ENCODE results near the gene PALLD.
"Not testable (repeated sequence)": the region's sequence is repeated elsewhere in the genome, so short reads cannot be mapped to it uniquely, and the experiment has no call there.

PALLD gene

DNA sequence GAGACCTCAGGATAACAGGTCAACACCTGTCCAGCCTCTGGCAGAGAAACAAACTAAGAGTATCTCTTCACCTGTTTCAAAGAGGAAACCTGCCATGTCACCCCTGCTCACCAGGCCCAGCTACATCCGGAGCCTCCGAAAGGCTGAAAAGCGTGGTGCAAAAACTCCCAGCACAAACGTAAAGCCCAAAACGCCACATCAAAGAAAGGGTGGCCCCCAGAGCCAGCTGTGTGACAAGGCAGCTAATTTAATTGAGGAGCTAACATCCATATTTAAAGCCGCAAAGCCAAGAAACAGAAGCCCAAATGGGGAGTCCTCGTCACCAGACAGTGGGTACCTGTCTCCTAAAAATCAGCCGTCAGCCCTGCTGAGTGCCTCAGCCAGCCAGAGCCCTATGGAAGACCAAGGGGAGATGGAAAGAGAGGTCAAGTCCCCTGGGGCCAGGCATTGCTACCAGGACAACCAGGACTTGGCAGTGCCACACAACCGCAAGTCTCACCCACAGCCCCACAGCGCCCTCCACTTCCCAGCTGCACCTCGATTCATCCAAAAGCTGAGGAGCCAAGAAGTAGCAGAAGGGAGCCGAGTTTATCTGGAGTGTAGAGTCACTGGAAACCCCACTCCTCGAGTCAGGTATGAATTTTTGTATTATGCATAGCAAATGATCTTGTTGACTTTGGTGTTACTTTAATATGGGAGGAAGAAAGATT lies 15.1 kb downstream of the PALLD start:
- no peak overlapping the region for H2BK15ac ChIP-seq (ENCODE audit: low read length)

DNA sequence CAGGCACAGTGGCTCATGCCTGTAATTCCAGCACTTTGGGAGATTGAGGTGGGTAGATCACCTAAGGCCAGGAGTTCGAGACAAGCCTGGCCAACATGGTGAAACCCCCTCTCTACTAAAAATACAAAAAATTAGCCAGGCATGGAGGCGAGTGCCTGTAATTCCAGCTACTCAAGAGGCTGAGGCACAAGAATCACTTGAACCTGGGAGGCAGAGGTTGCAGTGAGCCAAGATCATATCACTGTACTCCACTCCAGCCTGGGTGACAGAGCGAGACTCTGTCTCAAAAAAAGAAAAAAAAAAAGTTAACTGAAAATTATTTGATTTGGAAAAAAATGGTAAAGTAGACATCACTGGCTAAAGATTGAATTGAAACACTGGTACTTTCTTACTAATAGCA lies 17.0 kb downstream of the PALLD start:
- H3K14ac ChIP-seq (ENCODE audit: low read length); H2BK15ac ChIP-seq (ENCODE audit: low read length); H3K36me3 ChIP-seq (replicated peaks in 1 of 2; ENCODE audit: control insufficient read depth in 2 of 2, insufficient read depth in 2 of 2, low read length in 2 of 2); H3K4me1 ChIP-seq (ENCODE audit: control insufficient read depth in 2 of 2, insufficient read depth in 1 of 2, low read depth in 1 of 2, low read length in 2 of 2); H2AK5ac ChIP-seq (ENCODE audit: low read depth, low read length); DNase-seq (ENCODE audit: low spot score); H2BK12ac ChIP-seq (ENCODE audit: low read length); H3K18ac ChIP-seq (ENCODE audit: low read length); H3K23ac ChIP-seq (ENCODE audit: low read depth, low read length, poor library complexity); H3K27ac ChIP-seq (replicated peaks; ENCODE audit: low read length); H3K4me2 ChIP-seq (ENCODE audit: insufficient read depth, low read length, poor library complexity, severe bottlenecking); H4K8ac ChIP-seq (ENCODE audit: low read depth, low read length); H3K27me3 ChIP-seq (ENCODE audit: control insufficient read depth in 3 of 3, insufficient read depth in 3 of 3, low read depth in 1 of 3, low read length in 3 of 3); H3K79me1 ChIP-seq (ENCODE audit: low read depth, low read length); H2BK120ac ChIP-seq (ENCODE audit: low read depth, low read length); H4K91ac ChIP-seq (ENCODE audit: low read depth, low read length, poor library complexity); H2AFZ ChIP-seq (ENCODE audit: low read length); H2BK5ac ChIP-seq (ENCODE audit: low read length); H3K9me3 ChIP-seq (replicated peaks in 1 of 2; ENCODE audit: control insufficient read depth in 2 of 2, insufficient read depth in 1 of 2, low read depth in 1 of 2, low read length in 2 of 2); H3K4me3 ChIP-seq (ENCODE audit: low read length in 2 of 2); H3K4ac ChIP-seq (ENCODE audit: low read length); H3K9ac ChIP-seq (ENCODE audit: low read depth, low read length, poor library complexity): not testable (repeated sequence)
- no CpG with 5 or more reads among the region's 3 CpGs for WGBS, 2 donors (ENCODE audit: extremely low coverage in 2 of 2, insufficient read length in 2 of 2, insufficient replicate concordance in 1 of 2)

More for the DNA sequence above, 15.1 kb downstream of the PALLD start:
- H3K23ac ChIP-seq (ENCODE audit: low read depth, low read length, poor library complexity): no peak overlapping the region
- H2BK5ac ChIP-seq (ENCODE audit: low read length): peak overlapping the region; percentile 14
- H2AK5ac ChIP-seq (ENCODE audit: low read depth, low read length): no peak overlapping the region
- no peak overlapping the region for H3K18ac ChIP-seq (ENCODE audit: low read length)
- no peak overlapping the region for H2BK120ac ChIP-seq (ENCODE audit: low read depth, low read length)
- no peak overlapping the region for H4K91ac ChIP-seq (ENCODE audit: low read depth, low read length, poor library complexity)
- no peaks in the 10 kb centered on the region for H3K4me1 ChIP-seq (ENCODE audit: control insufficient read depth in 2 of 2, insufficient read depth in 1 of 2, low read depth in 1 of 2, low read length in 2 of 2)
- H3K27ac ChIP-seq (replicated peaks; ENCODE audit: low read length): no peak overlapping the region
- no peaks in the 10 kb centered on the region for H3K36me3 ChIP-seq (replicated peaks in 1 of 2; ENCODE audit: control insufficient read depth in 2 of 2, insufficient read depth in 2 of 2, low read length in 2 of 2)
- H3K4ac ChIP-seq (ENCODE audit: low read length): no peak overlapping the region
- H3K9me3 ChIP-seq (replicated peaks in 1 of 2; ENCODE audit: control insufficient read depth in 2 of 2, insufficient read depth in 1 of 2, low read depth in 1 of 2, low read length in 2 of 2): no peaks in the 10 kb centered on the region
- no peak overlapping the region for H4K8ac ChIP-seq (ENCODE audit: low read depth, low read length)
- H3K9ac ChIP-seq (ENCODE audit: low read depth, low read length, poor library complexity): no peak overlapping the region
- WGBS, 2 donors (ENCODE audit: extremely low coverage in 2 of 2, insufficient read length in 2 of 2, insufficient replicate concordance in 1 of 2): no CpG with 5 or more reads among the region's 13 CpGs
- no peak overlapping the region for H3K4me2 ChIP-seq (ENCODE audit: insufficient read depth, low read length, poor library complexity, severe bottlenecking)
- H2BK12ac ChIP-seq (ENCODE audit: low read length): no peak overlapping the region
- no peak for DNase-seq (ENCODE audit: low spot score)
- H2AFZ ChIP-seq (ENCODE audit: low read length): no peak overlapping the region
- H3K4me3 ChIP-seq (ENCODE audit: low read length in 2 of 2): no peak overlapping the region
- H3K27me3 ChIP-seq (ENCODE audit: control insufficient read depth in 3 of 3, insufficient read depth in 3 of 3, low read depth in 1 of 3, low read length in 3 of 3): peaks cover 0 to 1% (median 0%) of the 10 kb centered on the region in 3 experiments
- no peaks in the 10 kb centered on the region for H3K79me1 ChIP-seq (ENCODE audit: low read depth, low read length)
- no peak overlapping the region for H3K14ac ChIP-seq (ENCODE audit: low read length)

DNA sequence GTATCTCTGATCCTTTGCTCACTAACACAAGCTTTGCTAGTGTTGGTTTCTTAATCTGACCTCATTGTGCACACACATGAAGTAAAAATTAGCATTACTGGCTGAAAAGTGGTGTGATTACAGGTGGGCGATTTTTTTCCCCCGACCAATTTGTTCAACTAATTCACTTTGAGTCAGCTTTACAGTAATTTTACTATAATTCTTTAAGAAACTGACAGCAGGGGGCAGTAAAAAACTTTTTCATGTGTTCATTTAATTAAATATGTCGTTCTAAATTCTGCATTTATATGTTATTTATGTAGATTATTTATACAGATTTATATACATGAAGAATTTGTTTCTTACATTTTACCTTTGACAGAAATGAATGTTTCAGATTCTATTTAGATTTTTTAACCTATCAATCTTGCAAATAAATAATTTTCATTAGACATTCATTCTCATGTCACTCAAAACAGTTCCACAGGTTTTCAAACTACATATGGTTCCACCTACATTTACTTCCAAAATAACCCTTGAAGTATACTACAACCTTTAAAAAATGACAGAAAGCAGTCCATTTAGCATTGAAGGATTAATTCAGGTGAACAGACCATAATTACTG lies 17.5 kb downstream of the PALLD start:
- no peaks in the 10 kb centered on the region for H3K79me1 ChIP-seq (ENCODE audit: low read depth, low read length)
- H2BK5ac ChIP-seq (ENCODE audit: low read length): no peak overlapping the region
- no peaks in the 10 kb centered on the region for H3K36me3 ChIP-seq (replicated peaks in 1 of 2; ENCODE audit: control insufficient read depth in 2 of 2, insufficient read depth in 2 of 2, low read length in 2 of 2)
- H3K4me3 ChIP-seq (ENCODE audit: low read length in 2 of 2): no peak overlapping the region
- H3K18ac ChIP-seq (ENCODE audit: low read length): no peak overlapping the region
- H3K27ac ChIP-seq (replicated peaks; ENCODE audit: low read length): no peak overlapping the region
- no peak overlapping the region for H2BK12ac ChIP-seq (ENCODE audit: low read length)
- no peak overlapping the region for H2AK5ac ChIP-seq (ENCODE audit: low read depth, low read length)
- no peak for DNase-seq (ENCODE audit: low spot score)
- H4K8ac ChIP-seq (ENCODE audit: low read depth, low read length): no peak overlapping the region
- H3K4ac ChIP-seq (ENCODE audit: low read length): no peak overlapping the region
- H3K27me3 ChIP-seq (ENCODE audit: control insufficient read depth in 3 of 3, insufficient read depth in 3 of 3, low read depth in 1 of 3, low read length in 3 of 3): peaks cover 0 to 1% (median 0%) of the 10 kb centered on the region in 3 experiments
- H3K4me2 ChIP-seq (ENCODE audit: insufficient read depth, low read length, poor library complexity, severe bottlenecking): no peak overlapping the region
- H3K14ac ChIP-seq (ENCODE audit: low read length): no peak overlapping the region
- H2BK120ac ChIP-seq (ENCODE audit: low read depth, low read length): no peak overlapping the region
- H2BK15ac ChIP-seq (ENCODE audit: low read length): no peak overlapping the region
- no peak overlapping the region for H3K9ac ChIP-seq (ENCODE audit: low read depth, low read length, poor library complexity)
- H3K23ac ChIP-seq (ENCODE audit: low read depth, low read length, poor library complexity): no peak overlapping the region
- no peaks in the 10 kb centered on the region for H3K9me3 ChIP-seq (replicated peaks in 1 of 2; ENCODE audit: control insufficient read depth in 2 of 2, insufficient read depth in 1 of 2, low read depth in 1 of 2, low read length in 2 of 2)
- no peak overlapping the region for H4K91ac ChIP-seq (ENCODE audit: low read depth, low read length, poor library complexity)
- no peak overlapping the region for H2AFZ ChIP-seq (ENCODE audit: low read length)
- no peaks in the 10 kb centered on the region for H3K4me1 ChIP-seq (ENCODE audit: control insufficient read depth in 2 of 2, insufficient read depth in 1 of 2, low read depth in 1 of 2, low read length in 2 of 2)
- no CpG with 5 or more reads among the region's 3 CpGs for WGBS, 2 donors (ENCODE audit: extremely low coverage in 2 of 2, insufficient read length in 2 of 2, insufficient replicate concordance in 1 of 2)

DNA sequence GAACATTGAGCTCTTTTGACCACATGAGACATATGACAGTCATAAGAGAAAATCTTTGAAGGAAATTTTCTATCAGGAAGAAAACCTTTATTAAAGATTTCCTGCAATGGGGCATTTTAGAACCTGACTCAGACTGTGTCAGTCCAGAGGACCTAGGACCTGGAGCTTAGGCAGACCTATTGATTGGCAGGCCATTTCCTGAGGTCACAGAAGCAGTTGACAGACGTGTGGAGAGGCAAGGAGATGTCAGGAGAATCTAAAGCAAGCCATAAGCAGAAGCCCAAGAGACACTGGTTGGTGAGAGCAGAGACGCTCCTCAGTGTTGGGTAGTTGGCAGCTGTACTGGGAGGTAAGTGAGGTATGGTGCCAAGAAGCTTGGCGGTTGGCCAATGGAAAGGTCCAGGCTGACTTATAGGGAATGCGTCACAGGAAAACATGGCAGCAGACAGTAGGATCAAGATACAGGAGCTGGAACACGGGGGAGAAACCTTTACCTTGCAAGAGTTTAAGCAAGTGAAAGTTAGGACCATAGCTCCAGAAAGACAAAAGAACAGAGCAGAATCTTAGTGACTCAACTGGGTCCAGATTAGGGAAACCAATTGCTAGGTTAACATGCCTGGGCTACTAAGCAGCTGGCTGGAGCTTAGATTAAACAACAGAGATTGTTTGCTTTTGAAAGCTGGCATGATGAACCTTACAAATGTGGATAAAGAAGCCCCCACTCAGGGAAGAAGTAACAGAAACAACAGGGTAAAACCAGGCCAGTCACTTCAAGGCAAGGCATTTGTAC lies 18.6 kb downstream of the PALLD start:
- H3K4ac ChIP-seq (ENCODE audit: low read length): no peak overlapping the region
- no peaks in the 10 kb centered on the region for H3K36me3 ChIP-seq (replicated peaks in 1 of 2; ENCODE audit: control insufficient read depth in 2 of 2, insufficient read depth in 2 of 2, low read length in 2 of 2)
- H2BK15ac ChIP-seq (ENCODE audit: low read length): no peak overlapping the region
- H3K4me2 ChIP-seq (ENCODE audit: insufficient read depth, low read length, poor library complexity, severe bottlenecking): no peak overlapping the region
- no peak overlapping the region for H2BK12ac ChIP-seq (ENCODE audit: low read length)
- no peak overlapping the region for H2AK5ac ChIP-seq (ENCODE audit: low read depth, low read length)
- peaks cover 0 to 1% (median 0%) of the 10 kb centered on the region in 3 experiments for H3K27me3 ChIP-seq (ENCODE audit: control insufficient read depth in 3 of 3, insufficient read depth in 3 of 3, low read depth in 1 of 3, low read length in 3 of 3)
- no peak overlapping the region for H3K14ac ChIP-seq (ENCODE audit: low read length)
- H3K27ac ChIP-seq (replicated peaks; ENCODE audit: low read length): no peak overlapping the region
- no peak overlapping the region for H3K9ac ChIP-seq (ENCODE audit: low read depth, low read length, poor library complexity)
- no peak for DNase-seq (ENCODE audit: low spot score)
- H4K8ac ChIP-seq (ENCODE audit: low read depth, low read length): no peak overlapping the region
- no peaks in the 10 kb centered on the region for H3K4me1 ChIP-seq (ENCODE audit: control insufficient read depth in 2 of 2, insufficient read depth in 1 of 2, low read depth in 1 of 2, low read length in 2 of 2)
- no peak overlapping the region for H4K91ac ChIP-seq (ENCODE audit: low read depth, low read length, poor library complexity)
- no peak overlapping the region for H3K18ac ChIP-seq (ENCODE audit: low read length)
- no peak overlapping the region for H2BK120ac ChIP-seq (ENCODE audit: low read depth, low read length)
- no peaks in the 10 kb centered on the region for H3K9me3 ChIP-seq (replicated peaks in 1 of 2; ENCODE audit: control insufficient read depth in 2 of 2, insufficient read depth in 1 of 2, low read depth in 1 of 2, low read length in 2 of 2)
- no peaks in the 10 kb centered on the region for H3K79me1 ChIP-seq (ENCODE audit: low read depth, low read length)
- H2BK5ac ChIP-seq (ENCODE audit: low read length): no peak overlapping the region
- no CpG with 5 or more reads among the region's 5 CpGs for WGBS, 2 donors (ENCODE audit: extremely low coverage in 2 of 2, insufficient read length in 2 of 2, insufficient replicate concordance in 1 of 2)
- H3K23ac ChIP-seq (ENCODE audit: low read depth, low read length, poor library complexity): no peak overlapping the region
- peak overlapping the region in 1 of 2 donors; percentile 12 for H3K4me3 ChIP-seq (ENCODE audit: low read length in 2 of 2)
- H2AFZ ChIP-seq (ENCODE audit: low read length): no peak overlapping the region

All from neuronal stem cell (in vitro differentiated cells).